Measurements from ENCODE around the gene PADI1. TPM values are rescaled to one million over a fixed set of nuclear protein-coding genes. Genes with fewer than 3 reads are reported as not detected.

The PADI1 gene
- total RNA-seq, 2 experiments from 2014 or later: not detected

DNA sequence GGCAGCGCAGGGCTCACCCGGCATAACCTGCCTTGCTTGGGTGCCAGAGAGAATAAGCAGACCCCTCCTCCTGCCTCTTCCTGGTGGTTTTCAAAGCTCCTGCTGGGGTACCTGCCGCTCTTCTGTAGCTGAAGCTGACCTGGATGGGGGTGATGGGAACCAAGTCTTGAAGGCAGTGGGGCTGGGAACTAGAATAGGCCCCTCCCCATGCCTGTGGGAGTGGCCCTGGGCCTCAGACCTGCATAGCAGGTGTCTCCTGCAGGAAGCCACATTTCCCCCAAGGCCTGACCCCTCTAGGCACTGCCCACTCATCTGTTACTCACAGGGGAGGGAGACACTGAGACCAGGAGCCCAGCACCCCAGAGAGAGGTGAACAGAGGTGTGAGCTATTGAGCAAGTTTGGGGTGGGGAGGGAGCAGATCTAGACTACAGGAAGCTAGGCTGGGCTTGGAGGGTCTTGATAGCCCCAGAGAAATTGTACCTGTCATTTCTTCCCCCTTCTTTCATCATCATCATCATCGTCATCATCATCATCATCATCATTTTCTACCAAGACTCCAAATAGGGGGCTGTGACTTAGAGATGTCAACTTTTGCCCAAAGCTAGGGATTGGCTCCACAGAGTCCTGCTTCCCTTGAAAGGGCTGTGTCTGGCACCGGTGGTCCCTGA, 10.1 kb downstream of the PADI1 start:
- Mint-ChIP-seq H3K4me3 (no peak overlapping the region), H3K36me3 (no peaks in the 10 kb centered on the region), H3K27ac (no peak overlapping the region), H3K27me3 (peaks cover 59% of the 10 kb centered on the region), H3K4me1 (peaks cover 29% of the 10 kb centered on the region), H3K9me3 (no peaks in the 10 kb centered on the region)
- no peak for DNase-seq

GRCh38 chr1:17215545-17215890, 10.6 kb downstream of the PADI1 start:
- Mint-ChIP-seq H3K27ac (no peak overlapping the region), H3K27me3 (peaks cover 53% of the 10 kb centered on the region), H3K9me3 (no peaks in the 10 kb centered on the region)

DNA sequence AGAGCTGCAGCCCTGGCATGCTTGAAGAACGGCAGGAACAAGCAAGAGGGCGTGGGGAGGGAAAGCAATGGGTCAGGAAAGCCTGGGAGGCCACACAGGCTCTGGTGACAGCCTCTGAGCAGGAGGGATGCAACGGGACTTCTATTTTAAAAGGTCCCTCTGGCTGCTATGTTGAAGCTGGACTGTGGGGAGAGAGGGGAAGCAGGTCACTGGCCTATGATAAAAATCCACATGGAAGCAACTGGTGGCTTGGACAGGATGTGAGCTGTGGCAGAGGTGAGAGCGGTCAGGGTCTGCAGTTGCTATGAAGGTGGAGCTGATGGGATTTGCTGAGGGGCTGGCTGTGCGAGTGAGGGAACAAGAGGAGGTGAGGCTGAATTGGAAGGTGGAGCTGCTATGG, 11.2 kb downstream of the PADI1 start:
- Mint-ChIP-seq H3K27ac (no peak overlapping the region), H3K36me3 (no peaks in the 10 kb centered on the region), H3K9me3 (no peaks in the 10 kb centered on the region), H3K4me1 (peaks cover 27% of the 10 kb centered on the region), H3K27me3 (peaks cover 48% of the 10 kb centered on the region), H3K4me3 (no peak overlapping the region)
- DNase-seq: no peak

More at GRCh38 chr1:17215545-17215890, 10.6 kb downstream of the PADI1 start:
- Mint-ChIP-seq H3K4me1 (peaks cover 28% of the 10 kb centered on the region), H3K4me3 (no peak overlapping the region), H3K36me3 (no peaks in the 10 kb centered on the region)
- DNase-seq: no peak

DNA sequence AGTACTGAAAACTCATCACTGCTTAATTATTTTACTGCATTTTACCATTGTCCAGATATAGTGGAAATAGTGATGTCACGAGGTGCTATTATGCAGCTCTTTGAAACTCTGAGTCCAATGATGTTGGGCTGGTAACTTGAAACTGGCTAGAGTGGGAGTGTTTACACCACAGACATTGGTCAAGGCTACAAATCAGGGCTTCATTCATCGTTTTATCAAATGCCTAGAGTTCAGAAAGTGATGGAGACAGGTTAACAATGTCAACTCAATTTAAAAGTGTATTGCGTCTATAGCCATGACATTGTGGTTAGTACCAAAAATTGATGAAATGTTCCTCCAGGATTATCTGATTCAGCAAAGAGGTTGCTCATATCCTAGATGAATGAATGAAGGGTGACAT, 12.7 kb downstream of the PADI1 start:
- H3K9me3 Mint-ChIP-seq: no peaks in the 10 kb centered on the region
- H3K27ac Mint-ChIP-seq: no peak overlapping the region
- DNase-seq: no peak
- H3K4me3 Mint-ChIP-seq: no peak overlapping the region
- H3K4me1 Mint-ChIP-seq: peaks cover 13% of the 10 kb centered on the region
- H3K27me3 Mint-ChIP-seq: peaks cover 40% of the 10 kb centered on the region
- no peaks in the 10 kb centered on the region for H3K36me3 Mint-ChIP-seq

- no peaks in the 10 kb centered on the region for H3K9me3 Mint-ChIP-seq
- no peak for DNase-seq
- peaks cover 26% of the 10 kb centered on the region for H3K27me3 Mint-ChIP-seq
- H3K27ac Mint-ChIP-seq: no peak overlapping the region
- H3K4me1 Mint-ChIP-seq: peaks cover 2% of the 10 kb centered on the region
- H3K4me3 Mint-ChIP-seq: no peak overlapping the region
- H3K36me3 Mint-ChIP-seq: no peaks in the 10 kb centered on the region
Measured at GRCh38 chr1:17218939-17219338, 14.0 kb downstream of the PADI1 start.

DNA sequence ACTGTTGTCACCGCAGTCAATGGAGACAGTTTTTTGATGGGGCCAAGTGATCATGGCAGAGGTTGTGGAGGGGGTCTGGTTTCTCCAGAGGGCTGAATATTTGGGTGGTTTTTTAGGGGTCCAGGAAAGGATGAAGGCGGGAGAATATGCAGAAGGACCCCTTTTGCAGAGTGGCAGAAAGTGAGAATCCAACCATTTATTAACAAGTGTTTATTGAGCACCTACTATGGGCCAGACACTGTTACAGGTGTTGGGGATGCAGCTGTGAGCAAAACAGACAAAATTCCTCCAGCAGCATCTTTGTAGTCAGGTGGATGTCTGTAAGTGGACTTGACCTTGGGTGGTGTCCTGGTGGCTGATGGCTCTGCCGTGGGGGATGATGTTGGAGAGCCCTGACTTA, 15.4 kb downstream of the PADI1 start:
- H3K27me3 Mint-ChIP-seq: peaks cover 13% of the 10 kb centered on the region
- no peaks in the 10 kb centered on the region for H3K36me3 Mint-ChIP-seq
- no peak for DNase-seq
- H3K27ac Mint-ChIP-seq: no peak overlapping the region
- H3K4me3 Mint-ChIP-seq: no peak overlapping the region
- no peaks in the 10 kb centered on the region for H3K4me1 Mint-ChIP-seq
- H3K9me3 Mint-ChIP-seq: no peaks in the 10 kb centered on the region

- Mint-ChIP-seq H3K4me1 (no peaks in the 10 kb centered on the region), H3K27me3 (no peaks in the 10 kb centered on the region), H3K36me3 (no peaks in the 10 kb centered on the region), H3K27ac (no peak overlapping the region), H3K9me3 (no peaks in the 10 kb centered on the region), H3K4me3 (no peak overlapping the region)
- DNase-seq: no peak
Measured at GRCh38 chr1:17222557-17222956, 17.6 kb downstream of the PADI1 start.

DNA sequence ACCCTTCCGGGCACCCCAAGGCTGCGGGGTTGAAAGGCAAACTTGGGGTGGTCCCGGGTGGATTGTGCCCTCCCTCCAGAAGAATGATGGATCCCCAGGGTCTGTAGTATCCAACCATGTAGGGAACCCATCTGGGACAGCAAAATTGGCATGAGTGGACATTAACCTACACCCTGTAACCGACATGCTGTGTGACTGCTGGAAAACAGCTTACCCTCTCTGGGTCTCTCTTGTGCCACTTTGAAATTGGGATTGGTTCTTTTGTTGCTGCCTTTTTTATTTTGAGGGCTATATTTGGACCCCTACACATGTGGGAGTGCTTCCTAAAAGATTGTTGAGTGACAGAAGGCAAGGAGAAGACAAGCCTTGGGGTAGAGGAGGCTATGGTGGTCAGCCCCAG, 19.5 kb downstream of the PADI1 start:
- H3K4me1 Mint-ChIP-seq: no peaks in the 10 kb centered on the region
- H3K27me3 Mint-ChIP-seq: no peaks in the 10 kb centered on the region
- H3K36me3 Mint-ChIP-seq: no peaks in the 10 kb centered on the region
- no peak for DNase-seq
- no peak overlapping the region for H3K27ac Mint-ChIP-seq
- H3K9me3 Mint-ChIP-seq: no peaks in the 10 kb centered on the region
- H3K4me3 Mint-ChIP-seq: no peak overlapping the region

- Mint-ChIP-seq H3K4me3 (no peak overlapping the region), H3K4me1 (no peaks in the 10 kb centered on the region), H3K36me3 (no peaks in the 10 kb centered on the region), H3K27me3 (no peaks in the 10 kb centered on the region), H3K9me3 (no peaks in the 10 kb centered on the region), H3K27ac (no peak overlapping the region)
- no peak for DNase-seq
Measured at GRCh38 chr1:17225140-17225539, 20.2 kb downstream of the PADI1 start.

GRCh38 chr1:17227358-17227915, 22.5 kb downstream of the PADI1 start:
- no peak overlapping the region for H3K27ac Mint-ChIP-seq
- no peak for DNase-seq

DNA sequence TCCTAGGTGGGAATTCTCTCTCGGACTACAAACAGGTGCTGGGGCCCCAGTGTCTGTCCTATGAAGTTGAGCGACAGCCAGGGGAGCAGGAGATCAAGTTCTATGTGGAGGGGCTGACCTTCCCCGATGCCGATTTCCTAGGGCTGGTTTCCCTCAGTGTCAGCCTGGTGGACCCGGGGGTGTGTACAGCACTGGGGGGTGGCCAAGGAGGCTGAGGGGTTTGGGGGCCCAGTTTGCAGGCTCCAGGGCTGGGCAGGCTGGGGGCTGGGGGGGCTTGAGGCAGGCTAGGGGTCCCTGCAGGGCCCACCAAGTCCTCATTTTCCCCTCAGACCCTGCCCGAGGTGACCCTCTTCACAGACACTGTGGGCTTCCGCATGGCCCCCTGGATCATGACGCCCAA, 23.7 kb downstream of the PADI1 start:
- H3K27me3 Mint-ChIP-seq: peaks cover 3% of the 10 kb centered on the region
- no peak overlapping the region for H3K4me3 Mint-ChIP-seq
- no peaks in the 10 kb centered on the region for H3K36me3 Mint-ChIP-seq
- no peaks in the 10 kb centered on the region for H3K4me1 Mint-ChIP-seq
- H3K9me3 Mint-ChIP-seq: no peaks in the 10 kb centered on the region
- DNase-seq: no peak
- no peak overlapping the region for H3K27ac Mint-ChIP-seq

More at GRCh38 chr1:17227358-17227915, 22.5 kb downstream of the PADI1 start:
- Mint-ChIP-seq H3K4me1 (no peaks in the 10 kb centered on the region), H3K27me3 (peaks cover 3% of the 10 kb centered on the region), H3K4me3 (no peak overlapping the region), H3K36me3 (no peaks in the 10 kb centered on the region), H3K9me3 (no peaks in the 10 kb centered on the region)

- no peaks in the 10 kb centered on the region for H3K36me3 Mint-ChIP-seq
- H3K9me3 Mint-ChIP-seq: no peaks in the 10 kb centered on the region
- no peak for DNase-seq
- H3K27ac Mint-ChIP-seq: no peak overlapping the region
- H3K27me3 Mint-ChIP-seq: peaks cover 3% of the 10 kb centered on the region
- H3K4me3 Mint-ChIP-seq: no peak overlapping the region
- H3K4me1 Mint-ChIP-seq: no peaks in the 10 kb centered on the region
Measured at GRCh38 chr1:17229379-17229778, 24.5 kb downstream of the PADI1 start.

- peaks cover 7% of the 10 kb centered on the region for H3K27me3 Mint-ChIP-seq
- no peak for DNase-seq
- H3K4me1 Mint-ChIP-seq: no peaks in the 10 kb centered on the region
- H3K27ac Mint-ChIP-seq: no peak overlapping the region
- H3K36me3 Mint-ChIP-seq: no peaks in the 10 kb centered on the region
- no peaks in the 10 kb centered on the region for H3K9me3 Mint-ChIP-seq
- H3K4me3 Mint-ChIP-seq: no peak overlapping the region
Measured at GRCh38 chr1:17230106-17230505, 25.2 kb downstream of the PADI1 start.

GRCh38 chr1:17230671-17231310, 25.9 kb downstream of the PADI1 start:
- no peaks in the 10 kb centered on the region for H3K9me3 Mint-ChIP-seq
- no peak overlapping the region for H3K4me3 Mint-ChIP-seq
- peaks cover 11% of the 10 kb centered on the region for H3K27me3 Mint-ChIP-seq
- no peaks in the 10 kb centered on the region for H3K4me1 Mint-ChIP-seq
- no peak overlapping the region for H3K27ac Mint-ChIP-seq
- DNase-seq: no peak
- H3K36me3 Mint-ChIP-seq: no peaks in the 10 kb centered on the region

DNA sequence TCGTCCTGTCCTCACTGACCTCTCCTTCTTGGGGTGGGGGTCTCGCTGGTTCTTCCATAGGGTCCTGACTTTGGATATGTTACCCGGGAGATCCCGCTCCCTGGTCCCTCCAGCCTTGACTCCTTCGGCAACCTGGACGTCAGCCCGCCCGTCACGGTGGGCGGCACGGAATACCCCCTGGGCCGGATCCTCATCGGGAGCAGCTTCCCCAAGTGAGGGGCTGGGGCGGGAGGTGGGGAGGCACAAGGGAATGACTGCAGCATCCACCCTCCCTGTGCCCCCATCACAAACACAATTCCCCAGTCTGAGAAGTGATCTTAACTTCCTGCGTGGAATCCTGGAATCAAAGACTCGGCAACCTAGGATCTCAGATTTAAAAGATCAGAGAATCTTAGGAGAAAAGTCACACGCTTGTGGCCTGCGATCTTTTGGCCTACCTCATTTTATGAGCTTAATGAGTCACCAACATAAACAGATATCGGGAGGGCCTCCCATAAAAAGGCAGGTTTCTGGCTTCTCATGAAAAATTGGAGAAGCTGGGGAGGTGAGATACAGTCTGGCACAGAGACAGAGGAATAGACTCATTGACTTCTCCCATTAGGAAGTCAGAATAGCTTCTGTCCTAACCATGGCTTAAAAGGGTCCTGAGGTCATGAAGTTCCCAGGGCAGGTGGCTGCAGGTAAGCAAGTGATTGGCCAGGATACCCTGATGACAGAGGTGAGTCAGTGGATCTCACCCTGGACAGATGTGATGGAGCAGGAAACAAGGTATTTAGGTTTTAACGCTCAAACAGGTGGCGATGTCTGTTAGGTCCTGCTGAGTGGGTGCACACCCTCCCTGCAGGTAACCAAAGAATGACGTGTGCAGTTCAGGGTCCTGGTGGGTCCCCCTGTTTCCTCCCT, 28.1 kb downstream of the PADI1 start:
- H3K4me3 Mint-ChIP-seq: no peak overlapping the region
- H3K9me3 Mint-ChIP-seq: no peaks in the 10 kb centered on the region
- H3K36me3 Mint-ChIP-seq: no peaks in the 10 kb centered on the region
- DNase-seq: no peak
- H3K27ac Mint-ChIP-seq: no peak overlapping the region
- H3K4me1 Mint-ChIP-seq: no peaks in the 10 kb centered on the region
- peaks cover 11% of the 10 kb centered on the region for H3K27me3 Mint-ChIP-seq
